HepG2 (cell line): Measurements from ENCODE around the gene HK2. TPM values are rescaled to one million over a fixed set of nuclear protein-coding genes. Genes with fewer than 3 reads are reported as not detected.

Source experiments
- ATAC-seq: fragments of 200-7000 bp; cut with Tn5 transposase; 3 replicates; pipeline ENCODE4 v1.9.1; 2020; ENCODE audit warnings: mild to moderate bottlenecking, moderate library complexity
- BruUV-seq: library from RNA; stranded (reverse); fragments of 400-500 nt; replicated peaks from 2 replicates; lab custom pipeline; 2021; lab: Mats Ljungman, UMichigan
- CTCF ChIA-PET: fragments of 300-600 bp; formaldehyde crosslinking; extraction: SDS; loops from one replicate; lab custom pipeline; 2021; ENCODE audit warnings: low total read pairs, inconsistent platforms, low intra/inter-chr PET ratio; lab: Yijun Ruan, JAX
- POLR2A ChIA-PET: fragments of 350-600 bp; sonication (Branson Sonifier 250); formaldehyde crosslinking; loops from one replicate; lab custom pipeline; 2020; ENCODE audit warnings: antibody characterized with exemption, inconsistent platforms; lab: Yijun Ruan, JAX
- DNase-seq: peaks from one replicate; pipeline ENCODE4 v3.0.0-alpha.2; 2015; ENCODE audit warnings: low spot score
- FAIRE-seq: peaks from 3 replicates; lab custom pipeline; 2011; peaks lifted over from hg19 to GRCh38; lab: Jason Lieb, UNC
- H2AFZ ChIP-seq: one replicate; pipeline ENCODE4 v1.6.1; 2011; ENCODE audit warnings: low read length, inconsistent platforms
- H3K27ac ChIP-seq: fragments of 300-600 bp; 3 replicates; pipeline ENCODE4 v1.8.0; 2011; ENCODE audit warnings: mixed run types, mild to moderate bottlenecking, mixed read lengths, low read length, inconsistent platforms; ENCODE audit not compliant: insufficient read depth; ENCODE audit errors: extremely low read length
- H3K27me3 ChIP-seq, 2 experiments: fragments of 200-600 bp in 1 of 2; 2 replicates in 1 of 2; 3 replicates in 1 of 2; pipeline versions ENCODE4 v1.6.0 to v1.8.0; 2011; ENCODE audit warnings: low read length in 2 of 2, mild to moderate bottlenecking in 2 of 2, moderate library complexity in 2 of 2, inconsistent platforms in 1 of 2; ENCODE audit not compliant: insufficient read depth in 2 of 2, control insufficient read depth in 1 of 2
- H3K36me3 ChIP-seq, 2 experiments: fragments of 200-600 bp in 1 of 2; replicated peaks in 1 of 2; 2 replicates in 1 of 2; 3 replicates in 1 of 2; pipeline versions ENCODE4 v1.5.1 to v1.8.0; 2011; ENCODE audit warnings: low read length in 2 of 2, inconsistent platforms in 1 of 2; ENCODE audit not compliant: insufficient read depth in 2 of 2, control insufficient read depth in 1 of 2
- H3K4me1 ChIP-seq: 2 replicates; pipeline ENCODE4 v1.5.1; 2012; ENCODE audit warnings: low read length, inconsistent platforms; ENCODE audit not compliant: insufficient read depth
- H3K4me2 ChIP-seq: 2 replicates; pipeline ENCODE4 v1.6.0; 2011; ENCODE audit warnings: low read depth, low read length, inconsistent platforms
- H3K4me3 ChIP-seq, 3 experiments: fragments of 200-600 bp in 1 of 3; sonication (generic), shearing (Covaris generic) in 1 of 3; replicated peaks in 1 of 3; 2 replicates each; pipeline ENCODE4 v1.5.1; 2011 to 2016; ENCODE audit warnings: low read length in 3 of 3, inconsistent platforms in 2 of 3, low read depth in 2 of 3, mild to moderate bottlenecking in 2 of 3, control low read depth in 1 of 3, mixed read lengths in 1 of 3; ENCODE audit not compliant: insufficient read depth in 1 of 3
- H3K79me2 ChIP-seq: one replicate; pipeline ENCODE4 v1.6.1; 2011; ENCODE audit warnings: low read length, inconsistent platforms; ENCODE audit not compliant: insufficient read depth
- H3K9ac ChIP-seq: 2 replicates; pipeline ENCODE4 v1.6.0; 2011; ENCODE audit warnings: mild to moderate bottlenecking, low read depth, low read length, inconsistent platforms; ENCODE audit not compliant: insufficient read depth
- H3K9me3 ChIP-seq: 2 replicates; pipeline ENCODE4 v1.5.1; 2012; ENCODE audit warnings: mild to moderate bottlenecking, low read length
- H4K20me1 ChIP-seq: 2 replicates; pipeline ENCODE4 v1.6.0; 2011; ENCODE audit warnings: inconsistent platforms, mild to moderate bottlenecking, low read length, moderate library complexity; ENCODE audit not compliant: insufficient read depth
- FOSL2 ChIP-seq: sonication (generic); formaldehyde crosslinking; IDR thresholded peaks from 2 replicates; pipeline ENCODE4 v1.4.0; 2020; ENCODE audit warnings: missing genetic modification reagents
- NFRKB ChIP-seq: fragments of 450-650 bp; IDR thresholded peaks from 2 replicates; pipeline ENCODE4 v1.6.1; 2017
- POLR2AphosphoS5 ChIP-seq: IDR thresholded peaks from 2 replicates; pipeline ENCODE4 v1.6.1; 2012; ENCODE audit warnings: low read depth, low read length
- RBAK ChIP-seq: sonication (generic); formaldehyde crosslinking; IDR thresholded peaks from 2 replicates; pipeline ENCODE4 v1.5.1; 2020; ENCODE audit warnings: mild to moderate bottlenecking, missing genetic modification reagents
- RBM22 ChIP-seq: fragments of 200-400 bp; formaldehyde crosslinking; optimal IDR thresholded peaks from 2 replicates; pipeline ENCODE3; 2017; ENCODE audit warnings: mild to moderate bottlenecking, low read length, moderate library complexity
- SSRP1 ChIP-seq: IDR thresholded peaks from 2 replicates; pipeline ENCODE4 v1.6.1; 2016; ENCODE audit warnings: control low read depth
- STAT5B ChIP-seq: sonication (generic); formaldehyde crosslinking; IDR thresholded peaks from 2 replicates; pipeline ENCODE4 v1.4.0; 2020; ENCODE audit warnings: missing genetic modification reagents
- ZBTB8A ChIP-seq: sonication (generic); formaldehyde crosslinking; IDR thresholded peaks from 2 replicates; pipeline ENCODE4 v1.4.0; 2020; ENCODE audit warnings: mild to moderate bottlenecking, low read depth, missing genetic modification reagents, borderline replicate concordance
- WGBS: methylation state at CpG from one replicate; pipeline ENCODE4 v1.1.6; 2017; ENCODE audit warnings: low lambda C conversion rate; 5-methylcytosine and 5-hydroxymethylcytosine counted together
- in situ Hi-C: cut with HindIII; loops from 2 replicates; pipeline ENCODE4 v1.10.0; 2017; ENCODE audit warnings: low pct_unique_long_range_greater_than_20kb; ENCODE audit not compliant: extremely low pct_ligation_motif_present
- intact Hi-C: fragments of 100-400 bp; cut with micrococcal nuclease; formaldehyde crosslinking; loops from one replicate; pipeline ENCODE4 v1.10.0; 2022; ENCODE audit not compliant: unreplicated experiment
- polyA plus RNA-seq, 8 experiments: library from polyadenylated mRNA; depleted of rRNA in 3 of 8; stranded (reverse) in 7 of 8; unstranded in 1 of 8; fragments of >200 nt; fragmentation: Illumina TruSeq in 4 of 8; extraction: Trizol in 4 of 8; gene quantifications; 2 replicates each; pipeline versions ENCODE4 v1.2.1 to v1.2.3, GENCODE V29; 2011 to 2016; ENCODE audit warnings: low read depth in 4 of 8, missing spikeins in 1 of 8, mixed read lengths in 1 of 8; ENCODE audit not compliant: insufficient read depth in 1 of 8
- total RNA-seq, 5 experiments: library from RNA; depleted of rRNA; stranded (reverse); fragments of >200 nt; fragmentation: Illumina TruSeq; extraction: Trizol; gene quantifications; 2 replicates each; pipeline ENCODE4 v1.2.3, GENCODE V29; 2016; ENCODE audit warnings: low read depth in 1 of 5
- TF ChIP-seq, protein P1 (sequence below): sonication (generic); formaldehyde crosslinking; IDR thresholded peaks from 2 replicates; pipeline ENCODE4 v1.4.0; 2020; ENCODE audit warnings: missing genetic modification reagents, borderline replicate concordance

The HK2 gene
- total and polyA plus RNA-seq, 2 of the 13 experiments (the other 11 are each of a cell fraction or from before 2014, with no cell fraction given): 13.2 to 101 TPM

- no peak overlapping the region for H3K4me2 ChIP-seq
- no peak overlapping the region for H3K9ac ChIP-seq
- no peak overlapping the region for H3K27ac ChIP-seq
- intact Hi-C loops (no loop called here), in situ Hi-C loops (no loop called here)
- TSS peak; percentile 14 for BruUV-seq
- H3K9me3 ChIP-seq: no peaks in the 10 kb centered on the region
- H3K79me2 ChIP-seq: no peaks in the 10 kb centered on the region
- WGBS: 97% methylated on average over 5 of the region's 5 CpGs
- ATAC-seq (no peak), FAIRE-seq (no peak), DNase-seq (no peak)
- H3K27me3 ChIP-seq: no peaks in the 10 kb centered on the region
- H3K36me3 ChIP-seq: peaks cover 83 to 97% of the 10 kb centered on the region in 2 experiments
- no peaks in the 10 kb centered on the region for H4K20me1 ChIP-seq
- no peak overlapping the region for H2AFZ ChIP-seq
- H3K4me3 ChIP-seq: no peak overlapping the region
- ChIA-PET CTCF (no interaction called here), POLR2A (no interaction called here)
- no peaks in the 10 kb centered on the region for H3K4me1 ChIP-seq
- TF ChIP-seq POLR2AphosphoS5 (0 out of 2 replicates have a peak, but pooled peaks have one; percentile 3), RBM22 (peak; percentile 73), SSRP1 (CRISPR knock-in tag) (0 out of 2 replicates have a peak, but pooled peaks have one; percentile 15), ZBTB8A (CRISPR knock-in tag) (no peak), FOSL2 (CRISPR knock-in tag) (no peak), STAT5B (no peak), RBAK (CRISPR knock-in tag) (no peak), NFRKB (no peak)
- TF ChIP-seq, protein P1, sequence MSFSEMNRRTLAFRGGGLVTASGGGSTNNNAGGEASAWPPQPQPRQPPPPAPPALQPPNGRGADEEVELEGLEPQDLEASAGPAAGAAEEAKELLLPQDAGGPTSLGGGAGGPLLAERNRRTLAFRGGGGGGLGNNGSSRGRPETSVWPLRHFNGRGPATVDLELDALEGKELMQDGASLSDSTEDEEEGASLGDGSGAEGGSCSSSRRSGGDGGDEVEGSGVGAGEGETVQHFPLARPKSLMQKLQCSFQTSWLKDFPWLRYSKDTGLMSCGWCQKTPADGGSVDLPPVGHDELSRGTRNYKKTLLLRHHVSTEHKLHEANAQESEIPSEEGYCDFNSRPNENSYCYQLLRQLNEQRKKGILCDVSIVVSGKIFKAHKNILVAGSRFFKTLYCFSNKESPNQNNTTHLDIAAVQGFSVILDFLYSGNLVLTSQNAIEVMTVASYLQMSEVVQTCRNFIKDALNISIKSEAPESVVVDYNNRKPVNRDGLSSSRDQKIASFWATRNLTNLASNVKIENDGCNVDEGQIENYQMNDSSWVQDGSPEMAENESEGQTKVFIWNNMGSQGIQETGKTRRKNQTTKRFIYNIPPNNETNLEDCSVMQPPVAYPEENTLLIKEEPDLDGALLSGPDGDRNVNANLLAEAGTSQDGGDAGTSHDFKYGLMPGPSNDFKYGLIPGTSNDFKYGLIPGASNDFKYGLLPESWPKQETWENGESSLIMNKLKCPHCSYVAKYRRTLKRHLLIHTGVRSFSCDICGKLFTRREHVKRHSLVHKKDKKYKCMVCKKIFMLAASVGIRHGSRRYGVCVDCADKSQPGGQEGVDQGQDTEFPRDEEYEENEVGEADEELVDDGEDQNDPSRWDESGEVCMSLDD (CRISPR knock-in tag): no peak
Observed at GRCh38 chr2:74884118-74884762, 50.3 kb downstream of the HK2 start.
